GM12875 (cell line): Measurements from ENCODE around the gene MRGPRE.

Experiments
- H3K4me3 ChIP-seq: one replicate; pipeline ENCODE4 v1.5.1; 2011; ENCODE audit warnings: low read depth, low read length, control low read depth
- CTCF ChIP-seq: IDR thresholded peaks from 2 replicates; pipeline ENCODE4 v1.5.1; 2011; ENCODE audit warnings: low read depth, mild to moderate bottlenecking, control low read depth, inconsistent platforms, low read length, moderate library complexity, borderline replicate concordance; ENCODE audit not compliant: insufficient read depth

Gene MRGPRE

GRCh38 chr11:3194016-3194816 is 38.0 kb downstream of the MRGPRE start:
- no peak for TF ChIP-seq CTCF
- H3K4me3 ChIP-seq, result no peak overlapping the region

- no peak overlapping the region for H3K4me3 ChIP-seq
- no peak for TF ChIP-seq CTCF
Observed at GRCh38 chr11:3193373-3194015, 38.7 kb downstream of the MRGPRE start.

GRCh38 chr11:3192511-3193372 is 39.5 kb downstream of the MRGPRE start:
- no peak overlapping the region for H3K4me3 ChIP-seq
- no peak for TF ChIP-seq CTCF

GRCh38 chr11:3191586-3192324 is 40.5 kb downstream of the MRGPRE start:
- TF ChIP-seq CTCF, result no peak
- no peak overlapping the region for H3K4me3 ChIP-seq

GRCh38 chr11:3190600-3190999 is 41.6 kb downstream of the MRGPRE start:
- no peak overlapping the region for H3K4me3 ChIP-seq
- TF ChIP-seq CTCF, result no peak

- TF ChIP-seq CTCF, result no peak
- H3K4me3 ChIP-seq, result no peak overlapping the region
Observed at GRCh38 chr11:3189886-3190583, 42.2 kb downstream of the MRGPRE start.
